Measurements from ENCODE around the gene OR6M1. TPM values are rescaled to one million over a fixed set of nuclear protein-coding genes. Genes with fewer than 3 reads are reported as not detected.

Gene OR6M1
- total RNA-seq (not detected), polyA plus RNA-seq (not detected)

DNA sequence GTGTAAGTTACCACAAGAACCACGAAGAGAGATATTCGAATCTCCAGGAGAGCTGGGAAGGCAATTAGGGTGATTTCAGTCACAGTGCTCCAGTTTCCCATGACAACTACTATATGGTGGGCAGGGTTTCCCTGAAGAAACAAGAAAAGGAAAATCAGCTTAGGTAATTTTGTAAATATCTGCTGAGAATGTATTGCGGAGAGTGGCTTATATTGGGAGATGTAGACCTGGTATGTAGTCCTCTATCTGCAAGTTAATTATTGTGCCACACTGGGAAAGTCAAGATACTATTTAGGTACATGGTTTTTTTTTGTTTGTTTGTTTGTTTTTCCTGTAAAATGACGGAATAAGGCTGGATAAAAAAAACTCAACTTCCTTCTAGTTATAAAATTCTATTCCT, at the start of gene OR6M1:
Gene OR6M1 (minus strand): TSS at position 101 of the 400 bp plus-strand sequence. CDS start 0 bp downstream, at position 101.
- Histone ChIP-seq H3K36me3 (ENCODE audit: control insufficient read depth in 4 of 4, insufficient read depth in 3 of 4, low read depth in 1 of 4, low read length in 3 of 4) (no peaks in the 10 kb centered on the region), H3K4me3 (ENCODE audit: low read depth in 1 of 3, low read length in 3 of 3) (no peak within 1 kb of the TSS), H3K4me1 (ENCODE audit: control insufficient read depth in 4 of 4, insufficient read depth in 4 of 4, low read length in 3 of 4) (no peaks in the 10 kb centered on the region), H3K9me3 (ENCODE audit: control insufficient read depth in 4 of 4, low read length in 3 of 4) (no peaks in the 10 kb centered on the region), H3K9ac (ENCODE audit: low read depth in 1 of 2, low read length in 2 of 2) (no peak within 1 kb of the TSS), H3K27me3 (ENCODE audit: control insufficient read depth in 4 of 4, insufficient read depth in 4 of 4, low read length in 3 of 4) (no peaks in the 10 kb centered on the region), H3K27ac (ENCODE audit: low read depth in 1 of 2, low read length in 2 of 2) (no peak within 1 kb of the TSS)
- WGBS = 70% methylated on average over 4 of the region's 4 CpGs
- no peak for DNase-seq (ENCODE audit: low spot score)
- TF ChIP-seq, protein P1, sequence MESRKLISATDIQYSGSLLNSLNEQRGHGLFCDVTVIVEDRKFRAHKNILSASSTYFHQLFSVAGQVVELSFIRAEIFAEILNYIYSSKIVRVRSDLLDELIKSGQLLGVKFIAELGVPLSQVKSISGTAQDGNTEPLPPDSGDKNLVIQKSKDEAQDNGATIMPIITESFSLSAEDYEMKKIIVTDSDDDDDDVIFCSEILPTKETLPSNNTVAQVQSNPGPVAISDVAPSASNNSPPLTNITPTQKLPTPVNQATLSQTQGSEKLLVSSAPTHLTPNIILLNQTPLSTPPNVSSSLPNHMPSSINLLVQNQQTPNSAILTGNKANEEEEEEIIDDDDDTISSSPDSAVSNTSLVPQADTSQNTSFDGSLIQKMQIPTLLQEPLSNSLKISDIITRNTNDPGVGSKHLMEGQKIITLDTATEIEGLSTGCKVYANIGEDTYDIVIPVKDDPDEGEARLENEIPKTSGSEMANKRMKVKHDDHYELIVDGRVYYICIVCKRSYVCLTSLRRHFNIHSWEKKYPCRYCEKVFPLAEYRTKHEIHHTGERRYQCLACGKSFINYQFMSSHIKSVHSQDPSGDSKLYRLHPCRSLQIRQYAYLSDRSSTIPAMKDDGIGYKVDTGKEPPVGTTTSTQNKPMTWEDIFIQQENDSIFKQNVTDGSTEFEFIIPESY (IDR thresholded peaks at IDR 0.05) = no peak
- TF ChIP-seq, protein P2, sequence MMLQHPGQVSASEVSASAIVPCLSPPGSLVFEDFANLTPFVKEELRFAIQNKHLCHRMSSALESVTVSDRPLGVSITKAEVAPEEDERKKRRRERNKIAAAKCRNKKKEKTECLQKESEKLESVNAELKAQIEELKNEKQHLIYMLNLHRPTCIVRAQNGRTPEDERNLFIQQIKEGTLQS (IDR thresholded peaks at IDR 0.05) = no peak
- TF ChIP-seq EGR1 (IDR thresholded peaks at IDR 0.05; ENCODE audit: low read depth in 2 of 2) (no peak), MAX (IDR thresholded peaks at IDR 0.05) (no peak), RAD21 (IDR thresholded peaks at IDR 0.05) (no peak), NR2F2 (IDR thresholded peaks at IDR 0.05) (no peak), FOXA2 (IDR thresholded peaks at IDR 0.05) (no peak)

DNA sequence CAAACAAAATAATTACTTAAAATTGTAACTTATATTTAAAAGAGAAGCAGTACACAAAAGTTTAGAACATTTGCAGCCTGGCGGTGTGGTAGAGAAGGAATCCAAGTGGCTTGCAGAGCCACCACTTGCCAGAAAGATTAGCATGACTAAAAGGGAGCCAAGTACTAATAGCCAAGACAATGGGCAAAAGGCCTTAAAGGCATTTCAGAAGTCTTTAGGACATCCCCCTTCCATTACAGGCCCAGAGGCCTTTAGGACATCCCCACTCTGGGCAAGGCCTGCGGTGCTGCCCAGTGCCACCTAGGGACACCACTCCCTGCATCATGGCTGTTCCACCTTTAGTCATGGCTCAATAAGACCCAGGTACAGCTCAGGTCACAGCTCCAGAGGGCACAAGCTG, 46.9 kb upstream of the OR6M1 start:
- H3K36me3 ChIP-seq (ENCODE audit: control insufficient read depth in 4 of 4, insufficient read depth in 3 of 4, low read depth in 1 of 4, low read length in 3 of 4) = no peaks in the 10 kb centered on the region
- peaks cover 0 to 2% (median 0%) of the 10 kb centered on the region in 4 donors for H3K9me3 ChIP-seq (ENCODE audit: control insufficient read depth in 4 of 4, low read length in 3 of 4)
- H3K4me3 ChIP-seq (ENCODE audit: low read depth in 1 of 3, low read length in 3 of 3) = no peak overlapping the region
- H3K4me1 ChIP-seq (ENCODE audit: control insufficient read depth in 4 of 4, insufficient read depth in 4 of 4, low read length in 3 of 4) = no peaks in the 10 kb centered on the region
- 97% methylated on average over 2 of the region's 2 CpGs for WGBS
- H3K27me3 ChIP-seq (ENCODE audit: control insufficient read depth in 4 of 4, insufficient read depth in 4 of 4, low read length in 3 of 4) = peaks cover 0 to 4% (median 0%) of the 10 kb centered on the region in 4 donors
- no peak overlapping the region for H3K9ac ChIP-seq (ENCODE audit: low read depth in 1 of 2, low read length in 2 of 2)
- no peak overlapping the region for H3K27ac ChIP-seq (ENCODE audit: low read depth in 1 of 2, low read length in 2 of 2)
- no peak for DNase-seq (ENCODE audit: low spot score)
- TF ChIP-seq JUND (IDR thresholded peaks at IDR 0.05) (no peak), TAF1 (conservative IDR thresholded peaks at IDR 0.05) (no peak), EGR1 (IDR thresholded peaks at IDR 0.05; ENCODE audit: low read depth in 2 of 2) (no peak), NR2F2 (IDR thresholded peaks at IDR 0.05) (no peak), MAX (IDR thresholded peaks at IDR 0.05) (no peak), RAD21 (IDR thresholded peaks at IDR 0.05) (no peak), HNF4A (conservative IDR thresholded peaks at IDR 0.05) (no peak), HNF4G (IDR thresholded peaks at IDR 0.05) (no peak), FOXA1 (IDR thresholded peaks at IDR 0.05) (no peak), FOXA2 (IDR thresholded peaks at IDR 0.05) (no peak), YY1 (IDR thresholded peaks at IDR 0.05) (no peak), SP1 (IDR thresholded peaks at IDR 0.05) (no peak)
- TF ChIP-seq, protein P3, sequence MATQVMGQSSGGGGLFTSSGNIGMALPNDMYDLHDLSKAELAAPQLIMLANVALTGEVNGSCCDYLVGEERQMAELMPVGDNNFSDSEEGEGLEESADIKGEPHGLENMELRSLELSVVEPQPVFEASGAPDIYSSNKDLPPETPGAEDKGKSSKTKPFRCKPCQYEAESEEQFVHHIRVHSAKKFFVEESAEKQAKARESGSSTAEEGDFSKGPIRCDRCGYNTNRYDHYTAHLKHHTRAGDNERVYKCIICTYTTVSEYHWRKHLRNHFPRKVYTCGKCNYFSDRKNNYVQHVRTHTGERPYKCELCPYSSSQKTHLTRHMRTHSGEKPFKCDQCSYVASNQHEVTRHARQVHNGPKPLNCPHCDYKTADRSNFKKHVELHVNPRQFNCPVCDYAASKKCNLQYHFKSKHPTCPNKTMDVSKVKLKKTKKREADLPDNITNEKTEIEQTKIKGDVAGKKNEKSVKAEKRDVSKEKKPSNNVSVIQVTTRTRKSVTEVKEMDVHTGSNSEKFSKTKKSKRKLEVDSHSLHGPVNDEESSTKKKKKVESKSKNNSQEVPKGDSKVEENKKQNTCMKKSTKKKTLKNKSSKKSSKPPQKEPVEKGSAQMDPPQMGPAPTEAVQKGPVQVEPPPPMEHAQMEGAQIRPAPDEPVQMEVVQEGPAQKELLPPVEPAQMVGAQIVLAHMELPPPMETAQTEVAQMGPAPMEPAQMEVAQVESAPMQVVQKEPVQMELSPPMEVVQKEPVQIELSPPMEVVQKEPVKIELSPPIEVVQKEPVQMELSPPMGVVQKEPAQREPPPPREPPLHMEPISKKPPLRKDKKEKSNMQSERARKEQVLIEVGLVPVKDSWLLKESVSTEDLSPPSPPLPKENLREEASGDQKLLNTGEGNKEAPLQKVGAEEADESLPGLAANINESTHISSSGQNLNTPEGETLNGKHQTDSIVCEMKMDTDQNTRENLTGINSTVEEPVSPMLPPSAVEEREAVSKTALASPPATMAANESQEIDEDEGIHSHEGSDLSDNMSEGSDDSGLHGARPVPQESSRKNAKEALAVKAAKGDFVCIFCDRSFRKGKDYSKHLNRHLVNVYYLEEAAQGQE (IDR thresholded peaks at IDR 0.05) = no peak
- TF ChIP-seq, protein P2 (IDR thresholded peaks at IDR 0.05) = no peak

All from liver (tissue), 9 donors.